Measurements from ENCODE around the gene TMEM92.
"Not testable (repeated sequence)": the region's sequence is repeated elsewhere in the genome, so short reads cannot be mapped to it uniquely, and the experiment has no call there.

The TMEM92 gene

GRCh38 chr17:50262001-50262794 lies 12.1 kb upstream of the TMEM92 start:
- no peak for DNase-seq

GRCh38 chr17:50263331-50264262 lies 10.7 kb upstream of the TMEM92 start:
- no peak for DNase-seq

- DNase-seq, result no peak
These were observed 9.8 kb upstream of the TMEM92 start for GRCh38 chr17:50264263-50265113.

GRCh38 chr17:50265212-50265611 lies 9.1 kb upstream of the TMEM92 start:
- no peak for DNase-seq

GRCh38 chr17:50265690-50266315 lies 8.5 kb upstream of the TMEM92 start:
- DNase-seq, result no peak

GRCh38 chr17:50266384-50267073 lies 7.7 kb upstream of the TMEM92 start:
- no peak for DNase-seq

- DNase-seq, result no peak
These were observed 7.0 kb upstream of the TMEM92 start for GRCh38 chr17:50267074-50267841.

- DNase-seq, result no peak
These were observed 6.2 kb upstream of the TMEM92 start for GRCh38 chr17:50268026-50268425.

GRCh38 chr17:50268743-50269275 lies 5.5 kb upstream of the TMEM92 start:
- DNase-seq, result peak; percentile 3

- DNase-seq, result peak; percentile 24
These were observed 4.5 kb upstream of the TMEM92 start for GRCh38 chr17:50269477-50270434.

- DNase-seq, result no peak
These were observed 3.6 kb upstream of the TMEM92 start for GRCh38 chr17:50270435-50271362.

- not testable (repeated sequence) for DNase-seq
These were observed 2.9 kb upstream of the TMEM92 start for GRCh38 chr17:50271363-50271750.

GRCh38 chr17:50272246-50272645 lies 2.0 kb upstream of the TMEM92 start:
- no peak for DNase-seq

GRCh38 chr17:50272711-50273653 lies 1.3 kb upstream of the TMEM92 start:
- DNase-seq, result peak; percentile 34

GRCh38 chr17:50273654-50274040 lies 619 bp upstream of the TMEM92 start:
- DNase-seq, result no peak

GRCh38 chr17:50274897-50275221 lies 593 bp downstream of the TMEM92 start:
- no peak for DNase-seq

GRCh38 chr17:50275279-50275678 lies 1.0 kb downstream of the TMEM92 start:
- no peak for DNase-seq
